Skeletal muscle satellite cell (primary cell): ENCODE measurements around the gene SPC24.
"Not testable (repeated sequence)": the region's sequence is repeated elsewhere in the genome, so short reads cannot be mapped to it uniquely, and the experiment has no call there.

ENCODE experiments used
- H3K27me3 ChIP-seq: 2 replicates; pipeline ENCODE4 v1.7.0; 2013; ENCODE audit warnings: low read length; ENCODE audit not compliant: control insufficient read depth, insufficient read depth
- H3K36me3 ChIP-seq: 2 replicates; pipeline ENCODE4 v1.7.0; 2013; ENCODE audit warnings: mild to moderate bottlenecking, control low read depth, low read length; ENCODE audit not compliant: insufficient read depth
- H3K4me1 ChIP-seq: 2 replicates; pipeline ENCODE4 v1.7.0; 2013; ENCODE audit warnings: low read length; ENCODE audit not compliant: control insufficient read depth, insufficient read depth
- H3K4me2 ChIP-seq: 2 replicates; pipeline ENCODE4 v1.7.0; 2013; ENCODE audit warnings: mild to moderate bottlenecking, low read length
- H3K4me3 ChIP-seq: 2 replicates; pipeline ENCODE4 v1.7.0; 2013; ENCODE audit warnings: low read length
- H3K9ac ChIP-seq: 2 replicates; pipeline ENCODE4 v1.7.0; 2013; ENCODE audit warnings: mild to moderate bottlenecking, low read depth, low read length, moderate library complexity
- H3K9me3 ChIP-seq: replicated peaks from 2 replicates; pipeline ENCODE4 v1.7.0; 2013; ENCODE audit warnings: mild to moderate bottlenecking, control low read depth, low read length

Gene SPC24

DNA sequence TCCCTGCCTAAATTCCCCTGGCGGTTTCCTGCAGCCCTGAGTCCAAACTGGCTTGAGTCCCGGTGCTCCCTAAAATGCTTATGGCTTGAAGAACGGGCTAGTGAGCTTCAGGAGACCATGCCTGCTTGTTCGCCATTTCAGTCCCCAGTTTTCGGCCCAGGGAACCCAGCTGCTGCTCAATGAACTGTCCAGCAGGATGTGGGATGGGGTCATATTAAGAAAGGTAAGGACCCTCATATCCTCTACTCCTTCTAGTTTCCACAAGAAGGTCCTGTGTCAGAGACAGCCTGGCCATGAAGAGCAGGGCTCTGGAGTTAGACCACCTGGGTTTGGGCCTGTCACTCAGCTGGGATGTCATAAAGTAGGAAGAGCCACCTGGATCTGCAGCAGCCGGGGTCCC, 17.0 kb upstream of the SPC24 start:
- peaks cover 39% of the 10 kb centered on the region for H3K4me1 ChIP-seq
- H3K4me2 ChIP-seq = no peak overlapping the region
- H3K36me3 ChIP-seq = peaks cover 74% of the 10 kb centered on the region
- H3K9ac ChIP-seq = no peak overlapping the region
- no peak overlapping the region for H3K4me3 ChIP-seq
- no peaks in the 10 kb centered on the region for H3K9me3 ChIP-seq
- no peaks in the 10 kb centered on the region for H3K27me3 ChIP-seq

- H3K36me3 ChIP-seq = peaks cover 69% of the 10 kb centered on the region
- peak overlapping the region; percentile 50 for H3K9ac ChIP-seq
- H3K4me1 ChIP-seq = peaks cover 50% of the 10 kb centered on the region
- H3K27me3 ChIP-seq = no peaks in the 10 kb centered on the region
- no peak overlapping the region for H3K4me2 ChIP-seq
- H3K4me3 ChIP-seq = no peak overlapping the region
- no peaks in the 10 kb centered on the region for H3K9me3 ChIP-seq
Measured at GRCh38 chr19:11171144-11171543, 15.6 kb upstream of the SPC24 start.

DNA sequence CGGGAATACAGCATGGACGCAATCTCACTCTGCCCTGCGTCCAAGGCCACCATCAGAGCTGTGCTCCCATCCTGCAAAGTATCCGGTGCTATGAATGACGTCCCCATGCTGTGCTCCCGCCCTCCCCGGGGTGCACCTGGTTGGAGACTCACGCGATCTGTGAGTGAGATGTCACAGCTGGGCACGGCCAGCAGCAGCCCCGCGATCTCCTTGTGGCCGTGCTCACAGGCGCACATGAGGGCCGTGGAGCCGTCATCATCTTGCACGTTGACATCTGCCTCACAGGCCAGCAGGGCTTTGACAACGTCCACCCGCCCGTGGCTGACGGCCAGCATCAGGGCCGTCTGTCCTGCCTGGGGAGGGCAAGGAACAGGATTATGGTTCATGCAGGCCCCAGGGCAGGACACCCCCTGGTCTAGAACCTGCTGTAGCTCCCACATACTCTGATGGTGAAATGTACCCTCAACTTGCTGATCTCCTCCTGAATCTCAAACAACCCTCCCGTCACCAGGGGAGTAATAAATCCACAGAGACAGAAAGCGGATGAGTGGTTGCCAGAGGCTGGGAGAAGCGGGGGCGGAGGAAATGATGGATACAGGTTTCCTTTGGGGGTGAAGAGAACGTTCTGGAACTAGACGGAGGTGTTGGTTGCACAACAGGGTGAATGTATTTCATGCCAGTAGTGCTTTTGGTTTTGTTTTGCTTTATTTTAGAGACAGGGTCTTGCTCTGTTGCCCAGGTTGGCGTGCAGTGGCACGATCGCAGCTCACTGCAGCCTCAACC, 14.5 kb upstream of the SPC24 start:
- H3K36me3 ChIP-seq = peaks cover 72% of the 10 kb centered on the region

GRCh38 chr19:11168568-11168967, 13.0 kb upstream of the SPC24 start:
- H3K4me1 ChIP-seq = peaks cover 70% of the 10 kb centered on the region
- H3K4me3 ChIP-seq = no peak overlapping the region
- H3K27me3 ChIP-seq = no peaks in the 10 kb centered on the region
- peak overlapping the region; percentile 71 for H3K9ac ChIP-seq
- H3K36me3 ChIP-seq = peaks cover 74% of the 10 kb centered on the region
- peak overlapping the region; percentile 30 for H3K4me2 ChIP-seq
- no peaks in the 10 kb centered on the region for H3K9me3 ChIP-seq

More for the DNA sequence above, 14.5 kb upstream of the SPC24 start:
- H3K27me3 ChIP-seq = no peaks in the 10 kb centered on the region
- H3K4me1 ChIP-seq = peaks cover 61% of the 10 kb centered on the region
- H3K4me2 ChIP-seq = peak overlapping the region; percentile 30
- H3K4me3 ChIP-seq = peak overlapping the region; percentile 19
- peak overlapping the region; percentile 50 for H3K9ac ChIP-seq
- H3K9me3 ChIP-seq = no peaks in the 10 kb centered on the region

- H3K4me1 ChIP-seq = peaks cover 67% of the 10 kb centered on the region
- peak overlapping the region; percentile 37 for H3K4me2 ChIP-seq
- H3K36me3 ChIP-seq = peaks cover 65% of the 10 kb centered on the region
- H3K4me3 ChIP-seq = no peak overlapping the region
- H3K9me3 ChIP-seq = no peaks in the 10 kb centered on the region
- H3K27me3 ChIP-seq = no peaks in the 10 kb centered on the region
- H3K9ac ChIP-seq = peak overlapping the region; percentile 83
Measured at GRCh38 chr19:11166281-11167142, 10.9 kb upstream of the SPC24 start.

- Histone ChIP-seq H3K27me3 (no peaks in the 10 kb centered on the region), H3K36me3 (peaks cover 61% of the 10 kb centered on the region), H3K9ac (peak overlapping the region; percentile 83), H3K9me3 (no peaks in the 10 kb centered on the region), H3K4me3 (no peak overlapping the region), H3K4me2 (peak overlapping the region; percentile 37), H3K4me1 (peaks cover 59% of the 10 kb centered on the region)
Measured at GRCh38 chr19:11165486-11166030, 10.0 kb upstream of the SPC24 start.

GRCh38 chr19:11164879-11165406, 9.4 kb upstream of the SPC24 start:
- Histone ChIP-seq H3K9ac (peak overlapping the region; percentile 83), H3K27me3 (no peaks in the 10 kb centered on the region), H3K4me3 (no peak overlapping the region), H3K36me3 (peaks cover 57% of the 10 kb centered on the region), H3K4me2 (peak overlapping the region; percentile 37), H3K9me3 (no peaks in the 10 kb centered on the region), H3K4me1 (peaks cover 53% of the 10 kb centered on the region)

- peak overlapping the region; percentile 20 for H3K4me2 ChIP-seq
- peaks cover 51% of the 10 kb centered on the region for H3K36me3 ChIP-seq
- H3K9me3 ChIP-seq = no peaks in the 10 kb centered on the region
- H3K4me1 ChIP-seq = peaks cover 46% of the 10 kb centered on the region
- no peaks in the 10 kb centered on the region for H3K27me3 ChIP-seq
- peak overlapping the region; percentile 83 for H3K9ac ChIP-seq
- peak overlapping the region; percentile 2 for H3K4me3 ChIP-seq
Measured at GRCh38 chr19:11164296-11164695, 8.7 kb upstream of the SPC24 start.

DNA sequence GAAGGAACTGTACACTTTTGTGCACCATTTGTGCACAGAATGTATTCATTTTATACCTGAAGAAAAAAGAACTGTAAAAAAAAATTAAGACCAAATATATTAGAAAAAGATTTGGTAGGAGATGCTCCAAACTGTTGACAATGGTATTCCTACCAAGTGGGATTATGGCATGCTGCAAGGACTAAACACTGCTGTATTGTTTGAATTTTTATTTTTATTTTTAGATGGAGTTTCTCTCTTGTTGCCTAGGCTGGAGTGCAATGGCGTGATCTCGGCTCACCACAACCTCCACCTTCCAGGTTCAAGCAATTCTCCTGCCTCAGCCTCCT, 4.8 kb upstream of the SPC24 start:
- not testable (repeated sequence) for H3K4me3 ChIP-seq, H3K9ac ChIP-seq, H3K9me3 ChIP-seq, H3K27me3 ChIP-seq, H3K4me2 ChIP-seq
- H3K36me3 ChIP-seq = peaks cover 24% of the 10 kb centered on the region
- peaks cover 27% of the 10 kb centered on the region for H3K4me1 ChIP-seq

GRCh38 chr19:11159598-11160439, 4.2 kb upstream of the SPC24 start:
- Histone ChIP-seq H3K27me3 (no peaks in the 10 kb centered on the region), H3K9ac (no peak overlapping the region), H3K36me3 (peaks cover 19% of the 10 kb centered on the region), H3K4me1 (peaks cover 26% of the 10 kb centered on the region), H3K4me3 (no peak overlapping the region), H3K9me3 (no peaks in the 10 kb centered on the region), H3K4me2 (no peak overlapping the region)

- Histone ChIP-seq H3K36me3 (no peaks in the 10 kb centered on the region), H3K4me3 (peak overlapping the region; percentile 87), H3K4me2 (peak overlapping the region; percentile 86), H3K9ac (peak overlapping the region; percentile 83), H3K27me3 (no peaks in the 10 kb centered on the region), H3K9me3 (no peaks in the 10 kb centered on the region), H3K4me1 (peaks cover 40% of the 10 kb centered on the region)
Measured at GRCh38 chr19:11154683-11155047, 917 bp downstream of the SPC24 start.
